CD1c-positive myeloid dendritic cell (primary cell): ENCODE data around the gene TSPAN4.

ENCODE experiments used
- DNase-seq: peaks from one replicate; pipeline ENCODE4 v3.0.0-alpha.2; 2016; ENCODE audit errors: extremely low spot score

Gene TSPAN4, protein sequence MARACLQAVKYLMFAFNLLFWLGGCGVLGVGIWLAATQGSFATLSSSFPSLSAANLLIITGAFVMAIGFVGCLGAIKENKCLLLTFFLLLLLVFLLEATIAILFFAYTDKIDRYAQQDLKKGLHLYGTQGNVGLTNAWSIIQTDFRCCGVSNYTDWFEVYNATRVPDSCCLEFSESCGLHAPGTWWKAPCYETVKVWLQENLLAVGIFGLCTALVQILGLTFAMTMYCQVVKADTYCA

DNA sequence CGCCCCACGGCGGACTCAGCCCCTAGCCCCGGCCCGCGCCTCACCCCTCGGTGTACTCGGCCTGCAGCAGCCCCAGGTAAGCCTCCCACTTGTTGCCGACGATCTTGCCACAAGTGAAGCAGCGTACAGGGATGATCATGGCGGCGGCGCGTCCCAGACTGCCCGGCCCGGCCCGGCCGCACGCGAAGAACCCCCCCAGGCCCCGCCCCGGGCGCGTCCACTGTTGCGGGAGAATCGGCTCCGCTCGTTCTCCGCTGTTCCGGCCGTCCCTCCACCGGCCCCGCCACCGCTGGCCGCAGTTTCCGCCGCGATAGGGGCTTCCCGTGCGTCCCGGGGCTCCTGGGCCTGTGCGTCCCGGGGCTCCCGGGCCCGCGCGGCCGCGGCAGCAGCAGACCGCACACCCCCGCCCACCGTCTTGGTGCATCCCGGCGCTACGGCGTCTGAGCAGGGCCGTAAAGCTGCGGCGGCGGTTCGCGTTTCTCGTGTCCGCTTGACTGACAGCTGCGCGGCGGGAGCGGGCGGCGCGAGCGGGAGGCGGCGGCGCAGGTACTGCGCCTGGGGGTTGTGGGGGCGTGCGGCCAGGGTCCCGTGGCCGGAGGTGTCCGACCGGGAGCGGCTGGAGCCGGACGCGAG, at the start of gene TSPAN4, which contains the start of gene POLR2L:
TSPAN4 (plus strand) TSS at position 483 of the 633 bp plus-strand sequence. CDS start 7,453 bp downstream, outside the sequence.
POLR2L (minus strand) TSS at position 160 of the 633 bp plus-strand sequence; CDS start at position 139, 21 bp downstream.
- DNase-seq = peak; percentile 93

DNA sequence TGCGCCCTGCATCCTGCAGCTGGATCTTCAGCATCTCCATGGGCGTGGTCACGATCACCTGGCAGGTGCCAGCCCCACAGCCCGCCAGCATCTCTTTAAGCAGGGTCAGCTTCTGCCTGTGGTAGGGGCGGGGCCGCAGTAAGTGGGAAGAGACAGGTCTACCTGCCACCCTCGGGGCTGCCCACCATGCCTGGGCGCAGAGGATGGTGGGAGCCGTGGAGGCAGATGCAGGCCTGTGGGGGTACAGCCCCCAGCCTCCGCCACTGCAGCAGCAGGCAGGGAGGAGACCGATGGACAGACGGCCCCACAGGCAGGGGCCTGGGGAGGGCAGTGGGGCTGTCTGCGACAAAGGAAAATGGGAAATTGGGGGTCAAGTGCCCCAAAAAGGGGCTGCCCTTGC, 49.8 kb upstream of the TSPAN4 start:
- DNase-seq = no peak

DNA sequence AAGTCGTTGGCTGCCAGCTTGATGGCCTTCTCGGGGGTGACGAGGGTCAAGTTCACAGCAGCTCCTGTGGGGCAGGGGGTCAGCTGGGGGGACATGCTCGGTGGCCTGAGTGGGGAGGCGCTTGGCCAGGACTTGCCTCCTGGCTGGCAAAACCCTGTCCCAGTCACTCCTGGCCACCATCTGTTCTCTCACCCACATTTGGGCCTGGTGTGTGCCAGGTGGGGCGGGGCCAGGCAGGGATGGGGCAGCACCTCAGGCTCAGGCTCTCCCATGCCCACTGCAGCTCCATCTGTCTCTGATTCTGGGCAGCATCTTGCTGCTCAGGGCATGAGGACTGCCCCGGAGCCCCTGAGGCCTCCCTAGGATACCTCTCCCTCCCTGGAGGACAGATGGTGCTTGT, 49.1 kb upstream of the TSPAN4 start:
- no peak for DNase-seq

DNA sequence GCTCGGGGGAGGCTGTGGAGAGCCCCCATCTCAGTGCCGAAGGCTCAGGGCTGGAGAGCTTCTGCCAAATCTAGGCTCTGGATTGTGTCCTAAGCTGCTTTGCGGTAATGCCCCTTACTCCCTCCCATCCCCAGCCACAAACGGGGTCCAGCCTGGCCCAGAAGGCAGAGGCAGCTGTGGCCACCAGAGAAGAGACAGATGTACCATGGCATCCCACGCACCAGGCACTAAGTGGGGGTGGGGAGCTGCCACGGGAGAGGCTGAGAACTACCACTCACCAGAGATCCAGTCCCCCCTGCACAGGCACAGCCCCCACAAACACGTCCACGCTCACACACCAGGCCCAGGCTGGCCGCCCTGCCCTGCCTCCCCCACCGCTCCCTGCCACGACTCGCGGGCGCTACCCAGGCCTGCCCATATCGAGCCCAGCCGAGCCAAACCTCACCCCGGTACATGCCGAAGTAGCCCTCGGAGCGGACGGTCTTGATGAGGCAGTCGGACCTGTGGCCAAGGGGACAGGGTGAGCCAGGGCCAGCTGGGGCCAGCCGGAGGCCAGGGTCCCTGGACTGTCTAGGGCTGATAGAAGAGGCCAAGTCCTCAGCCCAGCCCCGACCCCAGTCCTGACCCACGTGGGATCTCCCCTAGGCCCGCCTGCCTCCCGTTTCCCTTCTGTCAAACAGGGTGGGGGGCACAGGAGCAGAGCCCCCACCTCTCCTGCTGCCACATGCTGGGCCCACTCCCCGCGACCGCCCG, 48.5 kb upstream of the TSPAN4 start:
- no peak for DNase-seq

DNA sequence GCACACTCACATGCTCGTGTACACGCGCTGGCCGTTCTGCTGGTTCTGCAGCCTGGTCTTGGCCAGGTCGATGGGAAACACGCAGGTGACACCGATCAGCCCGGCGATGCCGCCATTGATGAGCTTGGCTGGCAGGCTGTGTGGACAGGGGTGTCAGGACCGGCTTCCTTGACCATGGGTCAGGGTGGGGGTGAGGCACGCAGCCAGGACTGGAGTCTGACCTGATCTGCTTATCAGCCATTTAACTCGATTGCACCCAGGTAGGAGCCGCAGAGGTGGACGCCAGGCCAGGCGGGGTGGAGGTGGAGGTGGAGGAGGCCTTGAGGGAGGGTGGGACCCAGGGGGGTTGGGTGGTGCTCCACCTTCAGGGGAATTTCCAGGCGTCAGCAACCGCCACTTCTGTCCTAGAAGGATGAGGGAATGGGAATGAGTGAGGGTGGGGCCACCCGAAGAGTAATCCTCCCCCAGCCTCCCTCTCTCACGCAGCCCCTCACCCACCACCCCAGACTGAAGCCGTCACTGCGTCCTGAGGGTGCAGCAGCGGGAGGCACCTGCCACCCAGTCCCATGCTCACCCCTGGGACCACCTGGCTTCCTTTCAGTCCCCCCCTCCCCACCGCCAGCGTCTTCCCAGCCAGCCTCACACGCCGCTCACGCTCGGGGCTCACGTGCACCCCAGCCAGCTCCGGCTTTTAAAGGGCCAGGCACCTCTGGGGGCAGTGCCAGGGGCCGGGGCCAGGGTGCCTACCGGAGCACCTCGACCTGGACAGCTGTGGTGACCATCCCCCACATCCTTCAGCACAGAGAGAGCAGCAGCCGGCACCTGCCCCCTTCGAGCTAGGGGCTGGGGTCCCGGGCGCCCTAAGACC, 47.7 kb upstream of the TSPAN4 start:
- no peak for DNase-seq

DNA sequence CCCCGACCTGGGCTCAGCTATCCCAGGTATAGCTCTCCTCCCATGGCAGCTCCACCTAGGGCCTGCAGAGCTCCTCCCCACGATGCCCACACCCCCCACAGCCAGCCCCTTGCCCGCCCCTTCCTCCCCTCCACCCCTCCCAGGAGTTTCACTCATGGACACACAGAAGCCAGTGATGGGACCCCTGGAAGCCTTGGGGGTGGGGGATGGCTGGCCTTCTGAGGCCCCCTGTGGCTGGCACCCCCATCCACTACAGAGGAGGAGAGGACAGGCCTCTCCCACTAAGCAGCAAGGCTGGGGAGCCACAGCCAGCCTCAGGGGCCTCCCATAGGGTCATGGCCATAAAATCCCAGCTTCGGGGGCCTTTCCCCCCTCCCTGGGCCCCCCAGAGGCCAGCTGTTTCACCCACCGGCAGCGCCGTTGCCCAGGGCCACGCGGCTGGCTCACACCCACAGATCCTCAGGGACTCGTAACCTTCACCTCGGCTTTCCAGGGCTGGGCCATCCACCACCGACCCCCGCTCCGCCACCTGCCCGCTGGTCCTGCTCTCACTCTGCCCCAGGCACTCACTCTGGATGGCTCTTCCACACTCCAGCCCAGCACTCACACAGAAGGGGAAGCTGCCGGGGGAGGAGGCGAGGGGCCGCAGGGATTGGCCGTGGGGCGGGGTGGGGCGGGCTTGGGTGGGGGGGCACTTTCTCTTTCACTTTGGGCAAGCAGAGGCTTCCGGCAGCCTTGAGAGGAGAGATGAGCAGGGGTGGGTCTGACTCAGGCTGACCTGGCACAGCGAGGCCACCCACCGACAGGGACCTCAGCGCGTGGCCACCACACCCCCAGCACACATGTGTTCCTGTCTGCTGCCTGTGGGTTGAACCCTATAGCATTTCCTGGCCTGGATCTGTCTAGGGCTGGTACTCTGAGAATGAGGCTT, 46.8 kb upstream of the TSPAN4 start:
- peak; percentile 90 for DNase-seq

DNA sequence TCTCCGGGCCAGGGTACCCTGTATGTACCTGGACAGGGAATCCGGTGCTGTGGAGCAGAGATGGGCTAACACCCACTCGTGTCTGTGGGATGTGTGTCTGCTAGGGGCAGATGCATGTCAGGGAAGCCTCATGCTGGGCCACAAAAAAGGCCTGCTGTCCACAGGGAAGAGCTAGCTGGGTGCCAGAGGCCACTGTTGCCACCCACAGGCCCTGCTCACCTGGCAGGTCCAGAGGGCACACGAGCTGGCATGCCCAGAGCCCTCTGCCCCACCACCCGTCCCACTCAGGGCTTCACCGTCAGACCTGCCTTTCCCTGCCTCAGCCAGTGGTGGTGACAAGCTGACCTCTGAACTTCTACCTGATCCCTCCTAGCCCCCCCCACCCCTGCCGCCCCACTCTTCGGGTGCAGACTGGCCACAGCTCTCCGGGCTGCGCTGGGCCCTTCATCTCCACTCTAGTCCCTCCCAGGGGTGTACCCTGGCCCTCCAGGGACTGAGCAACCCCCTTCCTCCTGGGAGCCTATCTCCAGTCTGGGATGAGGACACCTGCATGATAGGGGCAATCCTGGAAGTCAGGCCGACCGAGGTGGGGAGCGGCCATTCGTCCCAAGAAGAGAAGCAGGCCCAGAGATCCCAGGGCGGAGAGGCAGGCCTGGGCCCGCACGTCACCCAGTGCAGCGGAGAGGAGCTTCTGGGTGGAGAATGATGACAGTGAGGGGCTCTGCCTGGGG, 45.9 kb upstream of the TSPAN4 start:
- no peak for DNase-seq

DNA sequence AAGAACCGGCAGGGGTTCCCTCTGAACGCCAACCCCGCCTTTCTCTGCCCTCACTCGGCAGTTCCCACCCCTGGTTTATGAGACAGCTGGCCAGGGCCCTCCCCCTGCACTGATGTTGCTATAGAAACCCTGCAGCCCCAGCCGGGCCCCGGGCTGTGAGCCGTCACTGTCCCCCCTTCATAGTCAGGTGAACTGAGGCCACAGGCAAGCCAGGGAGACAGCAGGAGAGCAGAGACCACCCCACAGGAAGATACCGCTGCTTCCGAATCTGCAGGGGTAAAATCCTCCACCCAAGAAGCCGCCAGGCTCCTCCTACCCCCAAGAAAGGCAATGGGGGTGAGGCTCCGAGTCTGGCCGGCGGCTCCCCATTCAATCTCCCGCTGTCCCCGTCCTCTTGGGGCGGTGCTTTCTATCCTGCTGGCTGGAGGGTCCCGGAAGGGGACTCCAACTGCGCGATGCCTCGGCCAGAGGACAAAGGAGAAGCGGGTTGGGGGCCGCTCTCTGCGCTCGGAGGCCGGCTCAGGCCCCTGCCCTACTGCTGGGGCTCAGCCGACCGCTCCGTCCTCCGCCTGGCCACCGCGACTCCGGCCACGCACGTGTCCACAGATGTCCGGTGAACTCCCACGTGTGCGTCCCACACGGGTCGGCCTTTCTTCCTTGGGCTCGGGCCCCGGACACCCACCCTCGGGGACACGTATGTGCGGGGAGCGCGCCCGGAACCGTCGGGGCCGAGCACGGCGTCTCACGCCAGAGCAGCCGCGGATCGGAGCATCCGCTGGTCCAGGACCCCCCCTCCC, 45.2 kb upstream of the TSPAN4 start:
- DNase-seq = peak; percentile 68

DNA sequence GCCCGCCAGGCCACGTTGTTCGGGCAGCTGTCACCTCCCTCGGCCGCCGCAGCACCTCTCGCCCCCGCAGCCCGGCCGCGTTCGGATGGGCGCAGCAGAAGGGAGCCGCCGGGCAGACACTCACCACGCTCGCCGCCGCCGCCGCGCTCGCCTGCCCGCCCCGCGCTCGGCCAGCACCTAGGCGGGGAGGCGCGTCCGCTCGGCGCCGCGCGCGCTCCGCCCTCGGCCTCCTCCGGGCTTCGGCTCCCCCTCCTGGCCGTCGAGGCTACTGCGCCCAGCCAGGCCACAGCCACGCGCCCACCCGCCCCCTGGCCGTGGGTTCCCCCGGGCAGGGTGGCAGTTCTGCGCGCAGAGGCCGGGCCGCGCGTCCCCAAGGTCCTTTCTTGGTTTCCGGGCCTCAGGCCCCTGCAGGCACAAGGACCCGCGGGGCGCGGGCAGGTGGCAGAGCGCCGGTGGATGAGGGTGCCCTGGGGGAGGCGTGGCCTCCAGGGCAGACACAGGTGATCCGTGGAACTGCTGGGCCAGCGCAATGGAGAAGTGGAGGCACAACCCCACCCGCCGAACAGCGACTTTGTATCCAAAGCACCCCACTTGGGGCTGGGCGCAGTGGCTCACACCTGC, 44.4 kb upstream of the TSPAN4 start, which contains the start of gene SLC25A22:
SLC25A22 (minus strand) TSS at position 189 of the 621 bp plus-strand sequence. CDS start 3,275 bp downstream, outside the sequence.
- DNase-seq = peak; percentile 92

DNA sequence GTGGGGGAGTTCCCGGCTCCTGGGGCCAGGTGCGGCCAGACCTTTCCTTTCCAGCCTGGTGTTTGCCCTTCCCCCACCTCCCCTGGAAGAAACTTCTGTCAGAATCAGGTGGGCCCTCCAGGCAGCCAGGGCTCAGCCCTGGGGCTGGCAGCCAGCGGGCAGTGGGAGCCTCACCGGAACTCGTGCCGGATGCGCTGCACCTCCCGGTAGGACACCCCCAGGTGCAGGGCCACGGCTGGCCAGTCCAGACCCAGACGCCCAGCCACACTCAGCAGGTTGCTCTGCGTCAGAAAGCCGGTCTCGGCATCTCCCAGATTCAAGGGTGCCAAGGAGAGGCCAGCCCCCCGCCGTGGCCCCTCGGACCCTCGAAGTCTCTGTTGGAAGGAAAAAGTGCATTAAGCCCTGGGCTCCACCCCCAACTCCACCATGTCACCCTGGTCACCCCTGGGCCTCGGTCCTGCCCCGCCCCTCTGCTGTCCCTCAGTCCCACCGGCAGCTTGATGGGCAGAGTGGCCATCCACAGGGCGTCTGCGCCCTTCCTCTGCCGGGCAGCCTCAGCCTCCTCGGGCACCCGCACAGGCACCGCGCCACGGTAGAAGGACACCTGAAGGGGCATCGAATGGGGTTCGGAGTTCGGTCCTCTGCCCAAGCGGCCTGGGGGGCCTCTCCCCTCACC, 42.9 kb upstream of the TSPAN4 start:
- DNase-seq = no peak

DNA sequence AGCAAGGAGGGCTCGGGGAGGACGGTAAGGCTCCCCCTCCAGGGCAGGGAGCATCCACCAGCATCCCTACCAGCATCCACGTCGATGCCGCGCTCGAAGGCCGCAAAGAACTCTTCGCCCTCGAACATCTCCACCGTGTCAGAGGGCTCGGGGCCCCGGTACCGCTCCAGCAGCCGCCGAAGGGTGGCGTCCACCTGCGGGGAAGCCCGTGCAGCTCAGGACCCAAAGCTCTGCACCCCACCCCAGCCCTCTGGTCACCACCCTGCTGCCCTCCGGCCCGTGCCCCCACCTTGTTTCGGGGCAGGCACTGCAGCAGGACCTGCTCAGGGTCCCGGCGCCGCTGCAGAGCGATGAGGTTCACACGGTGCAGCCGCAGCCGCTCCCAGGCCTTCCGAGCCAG, 42.2 kb upstream of the TSPAN4 start:
- DNase-seq = no peak

DNA sequence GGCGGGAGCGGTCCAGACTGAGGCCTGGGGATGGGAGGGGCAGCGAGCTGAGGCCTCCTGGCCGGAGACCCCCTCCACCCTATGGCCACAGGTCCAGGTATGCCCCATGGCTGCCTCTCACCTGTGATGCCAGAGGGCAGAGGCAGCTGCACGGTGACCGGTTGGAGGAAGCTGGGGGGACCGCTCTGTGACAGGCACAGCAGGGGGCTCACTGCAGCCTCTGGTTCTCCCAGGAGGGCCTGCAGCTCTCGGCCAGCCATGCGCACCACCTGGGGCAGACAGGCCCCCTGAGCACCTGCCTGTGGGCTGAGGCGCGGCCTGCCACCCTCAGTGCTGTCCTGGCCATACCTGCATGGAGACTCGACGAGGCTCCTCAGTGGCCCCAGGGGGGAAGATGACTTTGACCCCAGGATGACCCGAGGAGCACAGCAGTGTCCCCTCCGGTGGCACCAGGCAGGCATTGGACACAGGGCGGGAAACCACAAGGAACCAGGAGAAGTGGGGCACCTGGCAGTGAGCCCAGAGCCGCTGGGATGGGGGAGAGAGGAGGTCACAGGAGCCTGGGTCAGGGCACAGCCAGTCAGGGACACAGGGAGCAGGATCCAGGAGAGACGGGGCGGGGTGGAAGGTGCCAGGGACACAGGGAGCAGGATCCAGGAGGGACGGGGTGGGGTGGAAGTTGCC, 41.4 kb upstream of the TSPAN4 start:
- no peak for DNase-seq

DNA sequence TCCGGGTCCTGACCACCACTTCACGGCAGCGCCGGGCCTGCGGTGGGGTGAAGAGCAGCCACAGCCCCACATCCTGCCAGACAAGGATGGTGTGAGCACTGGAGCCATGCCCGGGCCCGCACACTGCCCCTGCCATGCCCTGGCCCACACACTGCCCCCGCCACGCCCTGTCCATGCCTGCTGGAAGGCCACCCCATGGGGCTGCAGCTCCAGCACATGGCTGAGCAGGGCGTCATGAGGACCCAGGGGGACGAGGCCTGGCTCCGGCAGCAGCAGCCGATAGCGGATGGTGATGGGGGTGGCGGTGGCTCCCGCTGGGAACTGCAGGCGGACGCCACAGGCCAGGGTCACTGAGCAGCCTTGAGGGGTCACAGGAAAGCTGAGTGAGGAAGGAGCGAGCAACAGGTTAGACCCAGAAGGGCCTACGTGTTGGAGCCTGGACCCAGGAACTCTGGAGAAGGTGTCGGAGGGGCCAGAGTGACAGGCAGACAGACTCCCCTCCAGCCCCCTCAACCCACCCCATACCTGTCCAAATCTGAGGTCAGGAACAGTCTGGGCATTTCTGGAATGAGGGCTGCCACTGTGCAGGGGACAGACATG, 40.5 kb upstream of the TSPAN4 start:
- no peak for DNase-seq

DNA sequence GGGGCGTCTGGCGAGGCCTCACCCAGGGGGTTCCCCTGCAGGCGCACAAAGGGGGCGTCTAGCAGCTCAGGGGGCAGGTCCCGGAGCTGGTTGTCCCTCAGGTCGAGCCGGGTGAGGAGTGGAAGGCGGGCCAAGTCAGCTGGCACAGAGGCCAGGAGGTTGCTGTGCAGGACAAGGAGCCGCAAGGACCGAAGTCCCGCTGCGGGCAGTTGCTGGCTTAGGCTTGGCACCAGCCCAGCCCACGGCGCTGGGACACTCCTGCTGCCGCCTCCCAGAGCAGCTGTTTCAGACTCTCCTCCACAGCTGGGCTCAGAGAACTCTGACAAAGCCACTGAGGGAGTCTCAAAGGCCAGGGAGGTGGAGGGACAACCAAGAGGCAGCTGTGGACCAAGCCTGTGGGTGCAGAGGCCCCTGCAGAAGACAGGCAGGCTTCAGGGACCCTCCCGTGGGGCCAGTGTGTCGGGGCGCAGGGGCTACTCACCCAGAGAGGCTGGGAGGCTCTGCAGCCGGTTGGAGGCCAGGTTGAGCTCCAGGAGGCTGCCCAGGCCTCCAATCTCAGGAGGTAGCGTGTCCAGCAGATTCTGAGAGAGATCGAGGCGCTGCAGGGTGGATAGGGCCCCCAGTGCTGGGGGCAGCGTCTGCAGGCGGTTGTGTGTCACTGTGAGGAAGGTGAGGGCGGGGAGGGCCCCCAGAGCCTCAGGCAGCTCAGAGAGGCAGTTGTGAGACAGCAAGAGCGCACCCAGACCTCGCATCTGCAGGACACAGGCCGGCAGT, 39.8 kb upstream of the TSPAN4 start:
- DNase-seq = no peak

DNA sequence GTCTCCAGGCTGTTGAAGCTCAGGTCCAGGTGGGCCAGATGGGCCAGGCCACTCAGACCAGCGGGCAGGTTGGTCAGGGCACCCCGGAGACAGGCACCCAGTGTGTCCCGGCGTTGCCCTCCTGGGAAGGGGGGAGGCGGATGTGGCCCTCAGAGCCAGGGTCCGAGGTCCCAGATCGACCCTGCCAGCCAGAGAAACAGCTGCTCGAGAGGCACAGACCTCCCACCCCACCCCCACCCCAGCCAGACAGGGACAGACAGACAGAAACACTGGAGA, 39.2 kb upstream of the TSPAN4 start:
- DNase-seq = no peak

DNA sequence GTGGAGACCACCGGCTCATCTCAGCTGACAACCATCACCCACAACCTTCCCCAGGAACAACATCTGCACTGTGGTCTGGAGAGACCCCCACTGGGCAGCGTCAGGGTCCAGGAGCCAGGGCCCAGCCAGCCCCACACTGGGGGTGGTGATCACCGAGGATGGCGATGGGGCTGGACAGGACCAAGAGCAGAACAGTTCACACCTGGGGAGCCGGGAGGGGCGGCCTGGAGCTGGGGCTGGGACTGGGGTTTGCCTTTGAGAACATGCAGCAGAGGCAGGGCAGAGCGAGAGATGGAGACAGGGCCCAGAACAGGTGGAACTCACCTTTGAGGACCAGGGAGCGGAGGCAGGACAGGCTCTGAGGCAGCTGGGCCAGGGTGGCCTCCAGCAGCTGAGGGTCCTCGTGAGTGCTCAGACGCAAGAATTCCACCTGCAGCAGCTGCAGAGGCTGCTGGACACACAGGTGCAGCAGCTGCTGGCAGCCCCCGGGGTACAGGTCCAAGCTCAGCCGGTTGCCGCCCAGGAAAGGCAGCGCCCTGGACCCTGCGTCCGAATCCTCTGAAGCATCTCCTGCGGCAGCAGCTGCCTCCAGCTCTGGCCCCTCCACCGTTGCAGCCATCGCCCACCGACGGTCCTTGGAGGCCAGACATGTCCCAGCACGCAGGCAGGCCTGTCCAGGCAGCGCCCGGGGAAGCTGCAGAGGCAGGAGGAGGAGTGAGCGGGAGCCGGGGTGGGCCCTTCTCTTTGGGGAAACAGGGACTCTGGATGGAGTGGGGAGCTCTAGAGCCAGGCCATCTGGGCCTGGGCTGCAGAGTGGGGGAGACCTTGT, 38.7 kb upstream of the TSPAN4 start:
- no peak for DNase-seq
